ENCODE data around the gene GPHA2.

GRCh38 chr11:64969209-64969608 is 33.5 kb upstream of the GPHA2 start:
- TF ChIP-seq CTCF (IDR thresholded peaks at IDR 0.05 in 8 of 11, conservative IDR thresholded peaks at IDR 0.05 in 3 of 11) (no peak), POLR2A (IDR thresholded peaks at IDR 0.05) (no peak), POLR2AphosphoS5 (IDR thresholded peaks at IDR 0.05) (no peak)
